NCI-H446 (cell line): ENCODE results near the gene KRT15.

Experiments
- DNase-seq, 2 experiments: peaks; one replicate each; lab custom pipeline; 2025; lab: John Stamatoyannopoulos, UW

The KRT15 gene

DNA sequence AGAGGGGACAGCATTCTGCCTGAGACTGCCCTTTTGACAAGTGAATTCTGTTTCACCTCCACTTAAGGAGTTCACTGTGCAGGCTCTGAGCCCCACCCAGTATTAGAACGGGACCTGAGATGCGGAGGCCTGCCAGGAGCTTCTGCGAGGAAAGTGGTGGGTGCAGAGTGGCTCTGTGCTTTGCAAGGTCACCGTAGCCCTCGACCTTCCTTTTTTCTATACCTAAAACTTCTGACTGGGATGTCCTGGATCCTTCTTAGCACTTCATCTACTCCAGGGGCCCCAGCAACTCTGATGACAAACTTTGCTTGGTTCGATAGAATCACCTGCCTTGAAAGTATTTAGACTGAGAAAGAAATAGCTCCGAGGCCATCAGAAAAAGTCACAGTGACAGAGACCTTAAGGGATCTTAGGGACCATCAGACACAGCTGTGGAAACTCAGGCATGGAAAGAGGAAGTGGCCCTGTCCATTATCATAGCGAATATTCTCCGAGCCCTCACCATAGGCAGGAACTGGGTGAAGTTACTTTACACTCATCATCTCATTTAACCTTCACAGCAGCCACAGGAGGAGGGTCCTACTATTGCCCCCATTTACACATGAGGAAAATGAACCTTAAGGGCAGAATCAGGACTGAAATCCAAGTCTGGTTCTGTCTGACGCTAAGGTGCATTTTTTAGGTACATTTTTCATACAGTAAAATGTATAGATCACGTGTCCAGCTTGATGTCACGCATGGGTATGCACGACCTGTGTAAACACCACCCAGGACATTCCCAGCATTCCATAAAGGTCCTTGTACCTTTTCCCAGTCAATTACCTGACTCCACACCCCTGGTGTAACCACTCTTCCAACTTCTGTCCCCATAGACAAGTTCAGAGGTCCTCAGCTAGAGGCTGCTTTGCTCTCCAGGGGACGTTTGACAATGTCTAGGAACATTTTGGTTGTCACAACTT is 12.6 kb downstream of the KRT15 start:
- no peak for DNase-seq

DNA sequence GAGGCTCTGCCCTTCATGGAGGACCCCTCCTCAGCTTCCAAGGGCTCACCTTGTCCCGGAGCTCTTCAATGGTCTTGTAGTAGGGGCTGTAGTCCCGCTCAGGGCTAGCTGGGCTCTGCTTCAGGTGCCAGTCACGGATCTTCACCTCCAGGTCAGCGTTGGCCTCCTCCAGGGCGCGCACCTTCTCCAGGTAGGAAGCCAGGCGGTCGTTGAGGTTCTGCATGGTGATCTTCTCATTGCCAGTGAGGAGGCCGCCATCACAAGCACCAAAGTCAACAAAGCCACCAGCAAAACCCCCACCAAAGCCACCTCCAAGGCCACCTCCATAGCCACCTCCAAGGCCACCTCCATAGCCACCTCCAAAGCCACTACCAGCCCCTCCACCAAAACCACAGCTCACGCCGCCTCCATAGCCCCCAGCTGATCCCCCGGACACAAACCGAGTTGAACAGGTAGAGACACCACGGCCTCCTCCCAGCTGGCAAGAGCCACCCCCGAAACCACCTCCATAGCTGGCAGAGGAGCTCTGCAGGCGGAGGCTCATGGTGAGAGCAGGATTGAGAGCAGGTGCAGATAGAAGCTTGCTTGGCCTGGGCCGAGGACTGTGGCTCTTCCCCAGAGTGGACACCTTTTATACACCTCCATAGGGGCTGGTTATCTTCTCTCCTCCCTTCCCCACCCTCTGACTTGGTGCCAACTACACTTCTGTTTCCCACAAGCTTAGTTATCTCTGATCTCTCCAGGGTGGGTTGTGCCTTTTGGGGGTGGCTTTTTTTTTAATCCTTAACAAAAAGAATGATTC is 13.5 kb downstream of the KRT15 start, which contains the start of gene KRT13:
Gene KRT13 (minus strand): TSS at position 606 of the 802 bp plus-strand sequence. CDS start 62 bp downstream, at position 544.
- no peak for DNase-seq

- DNase-seq = no peak
These were observed 14.3 kb downstream of the KRT15 start for GRCh38 chr17:41504246-41504977.

DNA sequence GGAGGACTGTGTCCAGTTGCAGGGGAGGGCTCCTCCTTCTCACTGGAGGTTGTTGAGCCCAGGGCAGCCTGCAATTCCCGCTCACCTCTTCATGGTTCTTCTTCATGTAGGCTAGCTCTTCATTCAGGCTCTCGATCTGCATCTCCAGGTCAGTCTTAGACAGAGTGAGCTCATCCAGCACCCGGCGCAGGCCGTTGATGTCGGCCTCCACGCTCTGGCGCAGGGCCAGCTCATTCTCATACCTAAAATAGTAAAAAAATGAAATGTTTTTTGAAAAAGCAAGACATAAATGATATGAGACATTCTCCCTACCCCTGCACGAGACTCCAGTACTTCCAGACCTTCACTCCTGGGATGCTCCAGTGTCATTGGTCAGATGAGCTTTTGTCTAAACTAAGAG is 15.5 kb downstream of the KRT15 start:
- DNase-seq = no peak

DNA sequence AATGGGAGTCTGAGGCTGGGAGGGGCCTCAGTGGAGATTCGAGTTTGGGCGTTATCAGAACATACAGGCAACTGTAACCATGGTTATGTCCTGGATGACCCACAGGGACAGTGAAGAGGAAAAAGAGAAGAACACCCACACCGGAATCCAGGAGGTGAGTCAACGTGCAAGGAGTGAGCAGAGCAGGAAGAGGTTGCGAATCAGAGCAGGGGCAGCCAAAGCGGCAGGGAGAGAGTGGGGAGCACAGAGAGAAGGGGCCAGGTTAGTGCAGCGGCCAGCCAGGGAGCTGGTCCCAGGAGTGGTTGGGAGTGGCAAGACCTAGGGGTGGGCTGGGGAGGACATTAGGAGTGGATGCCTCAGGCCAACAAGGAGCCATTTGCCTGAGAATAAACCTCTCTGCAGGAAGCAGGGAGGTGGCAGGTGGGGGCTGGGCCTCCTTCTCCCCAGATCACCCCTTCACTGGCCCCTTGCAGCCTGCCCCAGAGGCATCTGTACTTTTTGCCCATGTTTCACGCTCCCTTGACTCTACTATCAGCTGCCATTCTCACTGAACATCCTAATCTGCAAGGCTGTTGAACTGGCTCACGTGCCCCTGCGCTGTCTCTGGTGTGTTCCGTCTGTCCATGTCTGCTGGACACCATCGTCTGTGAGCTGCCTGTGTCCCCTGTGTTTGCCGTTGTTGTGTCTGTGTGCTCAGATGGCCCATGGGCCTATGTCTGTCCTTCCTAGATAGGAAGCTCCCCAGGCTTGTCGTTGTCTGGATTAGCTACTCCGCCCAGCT is 18.4 kb downstream of the KRT15 start:
- no peak for DNase-seq

DNA sequence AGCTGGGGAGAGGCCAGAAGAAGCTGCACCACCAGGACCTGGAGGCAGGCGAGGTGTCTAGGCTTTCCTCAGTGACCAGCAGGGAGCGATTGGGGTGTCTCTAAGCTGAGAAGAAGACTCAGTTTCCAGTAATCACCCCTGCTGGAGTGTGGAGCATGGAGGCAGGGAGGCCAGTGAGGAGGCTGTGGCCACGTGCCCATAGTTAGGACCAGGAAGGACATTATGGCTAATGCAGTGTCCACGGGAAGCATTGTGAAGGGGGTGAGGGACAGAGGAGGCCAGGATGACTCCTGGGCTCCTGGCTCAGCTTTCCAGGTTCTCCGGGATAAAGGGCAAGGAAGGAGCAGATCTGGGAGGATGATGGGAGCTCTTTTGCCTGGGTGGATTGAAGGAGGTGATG is 19.0 kb downstream of the KRT15 start:
- DNase-seq = no peak

DNA sequence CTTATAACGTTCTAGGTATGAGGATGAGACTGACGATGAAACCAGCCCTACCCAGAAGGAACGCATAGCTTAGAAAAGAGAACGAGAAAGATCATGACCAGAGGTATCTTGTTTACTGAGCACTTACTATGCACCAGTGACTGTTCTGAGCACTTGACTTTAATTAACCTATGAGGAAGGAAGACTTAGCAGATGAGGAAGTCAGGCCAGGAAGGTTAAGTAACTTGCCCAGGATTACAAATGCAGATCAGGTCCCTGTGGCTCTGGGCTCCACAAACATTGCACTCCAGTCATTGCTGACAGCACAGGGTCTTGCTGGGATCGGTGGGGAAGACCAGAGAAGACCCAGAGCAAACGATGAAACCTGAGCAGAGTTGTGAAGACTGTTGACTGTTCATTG is 20.4 kb downstream of the KRT15 start:
- no peak for DNase-seq

- peak in 1 of 2 experiments; percentile 22 for DNase-seq
These were observed 21.7 kb downstream of the KRT15 start for GRCh38 chr17:41496803-41497484.

GRCh38 chr17:41494524-41494923 is 24.2 kb downstream of the KRT15 start:
- no peak for DNase-seq

GRCh38 chr17:41492771-41493170 is 25.9 kb downstream of the KRT15 start:
- peak in 1 of 2 experiments; percentile 55 for DNase-seq

GRCh38 chr17:41492351-41492750 is 26.3 kb downstream of the KRT15 start:
- DNase-seq = no peak

GRCh38 chr17:41491476-41491875 is 27.2 kb downstream of the KRT15 start:
- no peak for DNase-seq

GRCh38 chr17:41490000-41490990 is 28.4 kb downstream of the KRT15 start:
- DNase-seq = no peak

DNA sequence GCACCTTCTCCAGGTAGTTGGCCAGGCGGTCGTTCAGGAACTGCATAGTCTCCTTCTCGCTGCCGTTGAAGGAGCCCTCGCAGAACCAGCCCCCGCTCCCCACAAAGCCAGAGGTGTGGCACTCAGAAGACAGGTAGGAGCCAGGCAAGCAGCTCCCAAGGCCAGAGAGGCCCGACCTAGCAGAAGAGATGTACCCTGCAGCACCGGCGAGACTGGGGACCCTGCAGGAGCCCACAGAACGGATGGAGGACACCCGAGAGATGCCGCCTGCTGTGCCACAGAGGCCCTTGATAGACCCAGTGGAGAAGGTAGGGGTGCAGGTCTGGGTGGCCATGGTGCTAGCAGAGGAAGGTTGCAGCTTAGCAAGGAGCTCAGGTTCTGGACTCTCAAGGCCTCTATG is 29.2 kb downstream of the KRT15 start, which contains the start of gene KRT36:
Gene KRT36 (minus strand): TSS at position 380 of the 400 bp plus-strand sequence. CDS start 46 bp downstream, at position 334.
- no peak for DNase-seq

DNA sequence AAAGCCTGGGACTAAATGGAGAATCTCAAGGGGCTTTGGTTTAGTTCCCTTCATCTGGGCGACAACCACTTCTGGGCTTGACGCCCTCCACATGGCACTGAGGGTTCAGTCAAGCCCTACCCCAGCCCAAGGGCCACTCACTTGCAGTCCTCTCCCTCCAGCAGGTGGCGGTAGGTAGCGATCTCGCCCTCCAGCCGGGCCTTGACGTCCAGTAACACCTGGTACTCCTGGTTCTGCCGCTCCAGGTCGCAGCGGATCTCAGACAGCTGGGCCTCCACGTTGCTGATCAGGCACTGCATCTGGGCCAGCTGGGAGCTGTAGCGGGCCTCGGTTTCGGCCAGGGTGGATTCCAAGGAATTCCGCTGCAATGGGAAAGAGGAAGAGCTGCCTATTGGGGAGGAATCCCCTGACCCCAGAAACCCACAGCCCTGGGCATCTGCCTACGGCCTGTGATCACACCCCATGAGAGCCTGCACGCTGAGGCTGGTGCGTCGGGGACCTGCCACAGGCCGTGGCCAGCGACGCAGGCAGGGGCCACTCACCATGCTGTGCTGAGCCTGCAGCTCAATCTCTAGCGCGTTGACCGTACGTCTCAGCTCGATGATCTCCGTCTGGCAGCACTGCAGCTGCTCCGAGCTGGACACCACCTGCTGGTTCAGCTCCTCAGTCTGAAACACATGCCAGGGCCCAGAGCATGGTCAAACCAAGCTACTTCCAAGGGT is 31.7 kb downstream of the KRT15 start:
- no peak for DNase-seq

- no peak for DNase-seq
These were observed 32.4 kb downstream of the KRT15 start for GRCh38 chr17:41486316-41486715.

GRCh38 chr17:41484920-41485904 is 33.5 kb downstream of the KRT15 start:
- DNase-seq = no peak
